Measurements from ENCODE around the gene CPD.

Gene CPD

GRCh38 chr17:30505868-30506417, 127.2 kb downstream of the CPD start:
- no peak for DNase-seq (ENCODE audit: low read depth in 3 of 3)

GRCh38 chr17:30506481-30506880, 127.8 kb downstream of the CPD start:
- no peak for DNase-seq (ENCODE audit: low read depth in 3 of 3)

- no peak for DNase-seq (ENCODE audit: low read depth in 3 of 3)
Measured at GRCh38 chr17:30513346-30513745, 134.6 kb downstream of the CPD start.

- DNase-seq (ENCODE audit: low read depth in 3 of 3) = no peak
Measured at GRCh38 chr17:30514895-30515596, 136.3 kb downstream of the CPD start.

DNA sequence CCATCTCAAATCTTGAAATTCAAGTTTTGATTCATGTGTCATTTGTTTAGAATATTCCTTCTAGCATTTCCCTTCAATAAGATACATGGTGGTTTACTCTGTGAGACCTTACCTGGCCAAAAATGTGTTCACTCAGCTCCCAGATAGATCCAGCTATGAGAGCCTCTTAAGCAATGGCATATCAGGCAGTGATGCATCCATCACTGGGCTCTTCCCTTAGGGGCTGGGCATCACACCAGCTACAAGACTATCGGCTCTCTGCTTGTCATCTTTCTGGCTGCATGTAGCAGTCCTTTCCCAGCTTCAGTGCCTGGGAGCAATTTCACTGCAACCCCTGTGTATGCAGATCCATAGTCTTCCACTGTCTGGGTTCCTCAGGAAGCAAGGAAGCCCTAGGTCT, 139.1 kb downstream of the CPD start:
- no peak for DNase-seq (ENCODE audit: low read depth in 3 of 3)

DNA sequence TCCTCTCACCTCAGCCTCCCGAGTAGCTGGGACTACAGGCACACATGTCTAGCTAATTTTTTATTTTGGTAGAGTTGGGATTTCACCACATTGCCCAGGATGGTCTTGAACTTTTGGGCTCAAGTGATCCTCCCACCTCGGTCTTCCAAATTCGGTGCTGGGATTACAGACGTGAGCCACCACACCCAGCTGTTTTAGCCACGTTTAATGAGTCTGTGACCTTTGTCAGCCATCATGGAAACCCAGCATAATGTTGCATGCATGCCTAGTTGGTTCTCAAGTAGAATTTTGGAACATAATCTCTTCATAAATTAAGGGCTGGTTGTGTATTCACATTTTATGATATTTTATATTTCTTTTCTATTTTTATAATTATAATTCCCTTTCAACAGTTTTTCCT, 140.4 kb downstream of the CPD start:
- no peak for DNase-seq (ENCODE audit: low read depth in 3 of 3)
